LNCAP (cell line): ENCODE data around the gene AMHR2.

ENCODE experiments used
- CTCF ChIP-seq: fragments of 450-650 bp; IDR thresholded peaks from 2 replicates; pipeline ENCODE4 v1.5.1; 2017; ENCODE audit warnings: mild to moderate bottlenecking

The AMHR2 gene

GRCh38 chr12:53427905-53428594, 4.4 kb downstream of the AMHR2 start:
- no peak for TF ChIP-seq CTCF

DNA sequence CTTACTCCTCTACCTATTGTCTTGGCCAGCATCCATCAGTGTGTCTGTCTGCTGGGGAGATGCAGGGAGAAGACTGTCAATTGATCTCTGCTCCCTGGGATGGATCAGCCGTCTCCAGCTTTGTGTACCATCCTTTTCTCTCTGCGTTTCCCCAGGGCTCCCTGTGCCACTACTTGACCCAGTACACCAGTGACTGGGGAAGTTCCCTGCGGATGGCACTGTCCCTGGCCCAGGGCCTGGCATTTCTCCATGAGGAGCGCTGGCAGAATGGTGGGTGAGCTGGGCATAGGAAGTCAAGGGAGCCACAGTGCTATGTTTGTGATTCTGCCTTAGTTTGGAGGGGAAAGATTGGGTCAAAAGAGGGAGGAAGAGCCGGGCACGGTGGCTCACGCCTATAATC, 5.1 kb downstream of the AMHR2 start:
- TF ChIP-seq CTCF, result no peak

- no peak for TF ChIP-seq CTCF
Measured at GRCh38 chr12:53430116-53430515, 6.5 kb downstream of the AMHR2 start.

DNA sequence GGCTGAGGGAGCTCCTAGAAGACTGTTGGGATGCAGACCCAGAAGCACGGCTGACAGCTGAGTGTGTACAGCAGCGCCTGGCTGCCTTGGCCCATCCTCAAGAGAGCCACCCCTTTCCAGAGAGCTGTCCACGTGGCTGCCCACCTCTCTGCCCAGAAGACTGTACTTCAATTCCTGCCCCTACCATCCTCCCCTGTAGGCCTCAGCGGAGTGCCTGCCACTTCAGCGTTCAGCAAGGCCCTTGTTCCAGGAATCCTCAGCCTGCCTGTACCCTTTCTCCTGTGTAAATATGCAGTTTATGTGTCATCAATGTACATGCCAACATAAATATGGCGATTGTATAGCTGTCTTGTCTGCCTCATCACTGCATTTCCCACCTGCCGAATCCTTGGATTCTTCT, 7.5 kb downstream of the AMHR2 start:
- no peak for TF ChIP-seq CTCF

DNA sequence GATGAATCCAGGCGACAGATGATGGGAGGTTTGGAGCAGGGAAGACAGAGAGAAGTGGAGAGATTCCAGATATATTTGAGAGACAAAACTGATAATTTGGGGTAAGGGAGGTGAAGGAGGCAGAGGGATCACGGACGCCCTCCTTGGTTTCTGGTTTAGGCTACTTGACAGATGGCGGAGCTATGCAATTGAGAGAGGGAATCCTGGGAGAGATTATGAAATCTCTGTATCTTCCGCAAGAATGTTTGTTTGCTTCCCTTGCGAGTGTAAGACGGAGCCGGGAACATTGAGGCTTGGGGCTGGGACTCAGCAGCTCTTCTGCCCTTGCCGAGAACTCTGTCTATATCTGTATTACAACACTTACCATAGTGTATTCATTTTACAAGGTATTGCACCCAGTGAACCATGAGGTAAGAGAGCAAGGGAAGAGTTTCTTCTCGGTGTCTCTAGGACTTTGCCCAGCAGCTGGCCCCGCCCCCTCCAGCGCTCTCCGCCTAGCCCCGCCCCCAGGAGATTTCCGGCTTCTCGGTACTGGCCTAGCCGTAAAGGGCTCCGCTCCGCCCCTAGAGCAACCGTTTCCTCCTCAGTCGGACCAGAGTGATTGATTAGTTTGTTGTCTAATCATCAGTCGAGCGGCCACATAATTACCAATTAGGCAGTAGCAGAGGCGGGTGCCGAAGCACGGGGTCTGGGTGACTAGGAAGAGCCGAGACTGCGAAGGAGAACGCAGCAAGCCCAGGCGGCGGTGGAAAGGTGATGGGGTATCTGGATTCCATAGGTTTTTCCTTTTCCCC, 17.6 kb downstream of the AMHR2 start, which contains the start of gene PRR13:
PRR13 (plus strand) TSS at position 695 of the 794 bp plus-strand sequence. CDS start 981 bp downstream, outside the sequence.
- TF ChIP-seq CTCF, result no peak

GRCh38 chr12:53443955-53444354, 20.3 kb downstream of the AMHR2 start:
- TF ChIP-seq CTCF, result no peak

DNA sequence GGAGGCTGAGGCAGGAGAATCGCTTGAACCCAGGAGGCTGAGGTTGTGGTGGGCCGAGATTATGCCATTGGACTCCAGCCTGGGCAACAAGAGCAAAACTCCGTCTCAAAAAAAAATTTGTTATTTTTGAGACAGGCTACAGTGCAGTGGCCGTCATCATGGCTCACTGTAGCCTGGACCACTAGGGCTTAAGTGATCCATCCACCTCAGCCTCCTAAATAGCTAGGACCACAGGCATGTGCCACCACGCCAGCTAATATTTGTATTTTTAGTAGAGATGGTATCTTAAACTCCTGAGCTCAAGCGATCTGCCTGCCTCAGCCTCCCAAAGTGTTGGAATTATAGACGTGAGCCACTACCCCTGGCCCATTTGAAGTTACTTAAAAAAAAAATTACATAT, 27.3 kb downstream of the AMHR2 start:
- no peak for TF ChIP-seq CTCF
